Immature natural killer cell (primary cell): ENCODE results near the gene CRTC1. TPM values are rescaled to one million over a fixed set of nuclear protein-coding genes. Genes with fewer than 3 reads are reported as not detected.
A peak's percentile ranks its signal among the peaks of the same experiment; 100 is the strongest.

ENCODE experiments used
- DNase-seq, 3 donors: peaks; one replicate each; pipeline ENCODE4 v3.0.0; 2022; ENCODE audit warnings: mixed read lengths in 1 of 3
- H3K27ac Mint-ChIP-seq, 6 donors: one replicate each; pipeline ENCODE4 v1.8.0; 2020; ENCODE audit warnings: mixed read lengths in 6 of 6, mild to moderate bottlenecking in 5 of 6, inconsistent platforms in 4 of 6, moderate library complexity in 3 of 6
- H3K27me3 Mint-ChIP-seq, 3 donors: one replicate each; pipeline ENCODE4 v1.8.0; 2020 to 2021; ENCODE audit warnings: low read depth in 3 of 3, mild to moderate bottlenecking in 3 of 3, mixed read lengths in 3 of 3, moderate library complexity in 3 of 3, inconsistent platforms in 1 of 3
- H3K36me3 Mint-ChIP-seq, 3 donors: one replicate each; pipeline ENCODE4 v1.8.0; 2020; ENCODE audit warnings: mixed read lengths in 3 of 3, inconsistent platforms in 2 of 3, mild to moderate bottlenecking in 2 of 3
- H3K4me1 Mint-ChIP-seq, 2 donors: one replicate each; pipeline ENCODE4 v1.8.0; 2020; ENCODE audit warnings: inconsistent platforms in 2 of 2, mild to moderate bottlenecking in 2 of 2, mixed read lengths in 2 of 2, moderate library complexity in 1 of 2
- H3K4me3 Mint-ChIP-seq, 5 donors: one replicate each; pipeline ENCODE4 v1.8.0; 2020; ENCODE audit warnings: mild to moderate bottlenecking in 5 of 5, mixed read lengths in 5 of 5, inconsistent platforms in 3 of 5, moderate library complexity in 3 of 5
- H3K9me3 Mint-ChIP-seq, 6 donors: one replicate each; pipeline ENCODE4 v1.8.0; 2020; ENCODE audit warnings: mild to moderate bottlenecking in 6 of 6, mixed read lengths in 6 of 6, inconsistent platforms in 4 of 6, moderate library complexity in 3 of 6
- polyA plus RNA-seq, 3 donors: library from polyadenylated mRNA; unstranded; fragments of 300-500 nt; fragmentation: Illumina TruSeq; gene quantifications; one replicate each; pipeline ENCODE4 v1.2.3, GENCODE V29; 2021

The CRTC1 gene
- polyA plus RNA-seq, 3 donors from 2014 or later = 0.50 to 1.1 (median 0.85) TPM

- peaks cover 36 to 41% of the 10 kb centered on the region in 2 donors for H3K4me1 Mint-ChIP-seq
- H3K27ac Mint-ChIP-seq = no peak overlapping the region
- H3K9me3 Mint-ChIP-seq = no peaks in the 10 kb centered on the region
- H3K36me3 Mint-ChIP-seq = peaks cover 0 to 3% (median 0%) of the 10 kb centered on the region in 3 donors
- peak overlapping the region; percentile 51 to 75 (median 64) for H3K4me3 Mint-ChIP-seq
- H3K27me3 Mint-ChIP-seq = peaks cover 22 to 42% (median 38%) of the 10 kb centered on the region in 3 donors
- no peak for DNase-seq
Observed at GRCh38 chr19:18788529-18789421, 105.3 kb downstream of the CRTC1 start.

DNA sequence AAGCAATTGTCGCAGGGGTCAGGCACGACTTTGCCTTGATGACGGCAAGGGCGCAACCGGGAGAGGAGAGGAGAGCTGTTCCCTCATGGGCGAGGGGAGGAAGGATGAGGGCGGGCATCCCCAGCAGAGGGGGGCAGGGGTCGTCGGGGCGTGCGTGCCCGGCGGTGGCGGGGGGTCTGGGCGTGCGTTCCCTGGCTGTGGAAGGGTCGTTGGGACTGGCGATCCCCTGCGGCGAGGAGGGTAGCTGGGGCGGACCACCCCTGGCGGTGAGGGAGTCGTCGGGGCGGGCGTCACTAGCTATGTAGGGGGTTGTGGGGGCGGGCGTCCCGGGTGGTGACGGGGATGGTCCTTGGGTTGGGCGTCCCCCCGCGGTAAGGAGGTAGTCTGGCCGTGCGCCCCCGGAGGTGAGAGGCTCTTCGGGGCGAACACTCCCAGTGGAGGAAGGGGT, 106.0 kb downstream of the CRTC1 start:
- H3K9me3 Mint-ChIP-seq = no peaks in the 10 kb centered on the region
- H3K4me1 Mint-ChIP-seq = peaks cover 33 to 41% of the 10 kb centered on the region in 2 donors
- peaks cover 23 to 43% (median 38%) of the 10 kb centered on the region in 3 donors for H3K27me3 Mint-ChIP-seq
- H3K27ac Mint-ChIP-seq = no peak overlapping the region
- no peak for DNase-seq
- peak overlapping the region; percentile 51 to 75 (median 64) for H3K4me3 Mint-ChIP-seq
- peaks cover 0 to 3% (median 0%) of the 10 kb centered on the region in 3 donors for H3K36me3 Mint-ChIP-seq

- peaks cover 28 to 39% of the 10 kb centered on the region in 2 donors for H3K4me1 Mint-ChIP-seq
- peak overlapping the region; percentile 61 to 81 (median 73) for H3K4me3 Mint-ChIP-seq
- peaks cover 0 to 3% (median 0%) of the 10 kb centered on the region in 3 donors for H3K36me3 Mint-ChIP-seq
- peaks cover 23 to 40% (median 38%) of the 10 kb centered on the region in 3 donors for H3K27me3 Mint-ChIP-seq
- H3K9me3 Mint-ChIP-seq = no peaks in the 10 kb centered on the region
- DNase-seq = no peak
- H3K27ac Mint-ChIP-seq = peak overlapping the region in 1 of 6 donors; percentile 19
Observed at GRCh38 chr19:18789883-18790565, 106.5 kb downstream of the CRTC1 start.

GRCh38 chr19:18790566-18791314, 107.3 kb downstream of the CRTC1 start, which contains the start of gene COMP:
TSS of gene COMP (minus strand) at chr19:18791305. CDS start at chr19:18791269, 36 bp downstream.
- peak within 1 kb of the TSS in 1 of 6 donors; percentile 19 for H3K27ac Mint-ChIP-seq
- no peaks in the 10 kb centered on the region for H3K9me3 Mint-ChIP-seq

GRCh38 chr19:18791315-18791678, 107.8 kb downstream of the CRTC1 start:
- Mint-ChIP-seq H3K4me3 (peak overlapping the region in 2 of 5 donors; percentile 35 to 58), H3K36me3 (peaks cover 0 to 3% (median 0%) of the 10 kb centered on the region in 3 donors), H3K27ac (no peak overlapping the region), H3K9me3 (no peaks in the 10 kb centered on the region), H3K4me1 (peaks cover 18 to 29% of the 10 kb centered on the region in 2 donors), H3K27me3 (peaks cover 18 to 38% (median 35%) of the 10 kb centered on the region in 3 donors)
- no peak for DNase-seq

More at GRCh38 chr19:18790566-18791314, 107.3 kb downstream of the CRTC1 start, which contains the start of gene COMP:
- H3K4me1 Mint-ChIP-seq = peaks cover 23 to 34% of the 10 kb centered on the region in 2 donors
- peak within 1 kb of the TSS; percentile 61 to 81 (median 71) for H3K4me3 Mint-ChIP-seq
- DNase-seq = no peak
- peaks cover 21 to 39% (median 38%) of the 10 kb centered on the region in 3 donors for H3K27me3 Mint-ChIP-seq
- H3K36me3 Mint-ChIP-seq = peaks cover 0 to 3% (median 0%) of the 10 kb centered on the region in 3 donors

DNA sequence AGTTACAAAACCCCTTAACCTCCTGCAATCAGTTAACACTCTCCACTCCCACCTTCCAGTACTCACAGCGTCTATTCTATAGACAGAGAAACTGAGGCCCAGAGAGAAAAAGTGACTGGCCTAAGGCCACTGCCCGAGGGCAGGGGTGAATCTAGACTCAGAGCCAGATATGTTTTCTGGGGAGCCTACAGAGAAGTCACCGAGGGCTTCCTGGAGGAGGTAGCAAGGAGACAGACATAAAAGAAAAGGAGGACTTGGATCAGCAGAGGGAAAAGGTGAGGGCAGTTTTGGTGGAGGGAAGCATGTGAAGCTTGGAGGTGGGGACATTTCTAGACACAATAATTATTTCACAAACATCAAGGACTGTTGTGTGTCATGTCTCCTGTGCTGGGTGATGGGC, 109.2 kb downstream of the CRTC1 start:
- Mint-ChIP-seq H3K27ac (no peak overlapping the region), H3K4me3 (no peak overlapping the region), H3K4me1 (peaks cover 11 to 18% of the 10 kb centered on the region in 2 donors), H3K36me3 (peaks cover 0 to 3% (median 0%) of the 10 kb centered on the region in 3 donors), H3K27me3 (peaks cover 9 to 39% (median 28%) of the 10 kb centered on the region in 3 donors), H3K9me3 (no peaks in the 10 kb centered on the region)
- no peak for DNase-seq

DNA sequence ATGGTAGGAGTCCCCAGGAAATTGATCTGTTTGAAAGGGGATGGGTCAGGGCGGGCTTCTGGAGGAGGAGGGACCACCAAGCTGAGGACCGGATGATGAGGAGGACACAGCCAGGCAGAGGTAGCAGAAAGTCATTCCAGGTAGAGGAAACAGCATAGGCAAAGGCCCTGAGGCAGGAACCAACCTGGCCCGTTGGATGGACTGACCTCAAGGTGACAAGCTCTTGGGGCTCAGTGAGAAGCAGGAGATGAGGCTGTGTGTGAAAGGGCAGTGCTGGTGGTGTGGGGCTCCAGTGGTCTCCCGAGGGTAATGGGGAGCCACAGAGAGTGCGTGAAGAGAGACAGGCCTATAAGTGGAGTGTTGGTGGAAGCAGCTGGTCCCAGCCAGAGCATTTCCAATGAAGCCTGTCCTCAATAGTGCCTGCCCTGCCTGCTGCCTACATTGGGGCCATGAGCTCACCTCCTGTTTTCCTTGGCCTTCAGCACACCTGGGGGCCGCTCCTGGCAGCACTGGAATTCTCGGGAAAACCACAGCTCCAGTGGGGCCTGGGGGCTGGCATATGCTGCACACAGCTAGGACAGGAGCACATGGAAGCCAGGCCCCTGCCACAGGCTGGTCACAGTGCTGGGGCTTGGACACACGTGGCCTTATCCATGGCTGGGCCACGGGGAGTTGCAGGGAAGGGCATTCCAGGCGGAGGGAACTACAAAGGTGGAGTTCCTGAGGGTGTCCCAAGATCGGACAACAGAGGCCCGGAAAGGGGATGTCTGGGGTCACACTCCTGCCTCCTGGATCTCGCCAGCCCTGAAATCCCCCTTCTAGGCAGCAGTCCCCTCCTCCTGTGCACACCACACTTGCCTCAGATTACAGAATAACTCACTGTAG, 109.9 kb downstream of the CRTC1 start:
- Mint-ChIP-seq H3K4me3 (no peak overlapping the region), H3K36me3 (peaks cover 0 to 3% (median 0%) of the 10 kb centered on the region in 3 donors), H3K9me3 (no peaks in the 10 kb centered on the region), H3K27ac (no peak overlapping the region), H3K4me1 (peaks cover 7 to 13% of the 10 kb centered on the region in 2 donors), H3K27me3 (peaks cover 12 to 38% (median 24%) of the 10 kb centered on the region in 3 donors)
- DNase-seq = no peak

DNA sequence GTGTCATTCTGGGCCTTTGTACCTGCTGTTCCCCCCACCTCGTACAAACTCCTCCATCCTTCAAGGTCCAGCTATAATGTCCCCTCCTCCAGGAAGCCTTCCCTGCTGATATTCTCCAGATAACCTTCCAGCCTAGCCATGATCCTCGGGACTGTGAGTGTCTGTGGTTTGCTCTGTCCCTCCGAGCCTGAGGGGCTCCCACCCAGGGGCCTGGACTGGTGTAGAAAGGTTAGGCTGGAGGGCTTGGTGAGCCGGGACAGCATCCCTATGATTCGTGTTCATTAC, 110.5 kb downstream of the CRTC1 start:
- H3K27me3 Mint-ChIP-seq = peaks cover 12 to 38% (median 24%) of the 10 kb centered on the region in 3 donors
- no peak overlapping the region for H3K27ac Mint-ChIP-seq
- peaks cover 7 to 11% of the 10 kb centered on the region in 2 donors for H3K4me1 Mint-ChIP-seq
- H3K9me3 Mint-ChIP-seq = no peaks in the 10 kb centered on the region
- H3K4me3 Mint-ChIP-seq = no peak overlapping the region
- DNase-seq = no peak
- peaks cover 0 to 3% (median 0%) of the 10 kb centered on the region in 3 donors for H3K36me3 Mint-ChIP-seq

DNA sequence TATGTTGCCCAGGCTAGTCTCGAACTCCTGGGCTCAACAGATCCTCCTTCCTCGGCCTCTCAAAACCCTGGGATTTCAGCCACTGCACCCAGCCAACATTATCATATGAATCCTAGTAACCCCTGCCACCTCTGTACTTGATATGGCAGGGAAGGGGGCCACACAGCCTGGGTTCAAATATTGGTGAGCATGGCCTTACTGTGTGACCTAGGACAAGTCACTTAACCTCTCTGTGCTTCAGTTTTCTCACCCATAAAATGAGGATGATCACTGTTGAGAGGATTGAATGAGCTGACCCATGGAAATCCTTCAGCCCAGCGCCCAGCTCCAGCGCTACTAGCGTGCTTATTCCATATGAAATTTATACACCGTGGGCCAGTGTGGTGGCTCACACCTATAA, 111.2 kb downstream of the CRTC1 start:
- peaks cover 7 to 9% of the 10 kb centered on the region in 2 donors for H3K4me1 Mint-ChIP-seq
- H3K9me3 Mint-ChIP-seq = no peaks in the 10 kb centered on the region
- peaks cover 0 to 3% (median 0%) of the 10 kb centered on the region in 3 donors for H3K36me3 Mint-ChIP-seq

GRCh38 chr19:18795540-18795939, 112.1 kb downstream of the CRTC1 start:
- Mint-ChIP-seq H3K36me3 (no peaks in the 10 kb centered on the region), H3K4me1 (peaks cover under 1 to 3% of the 10 kb centered on the region in 2 donors), H3K9me3 (no peaks in the 10 kb centered on the region), H3K27ac (no peak overlapping the region), H3K4me3 (no peak overlapping the region), H3K27me3 (peaks cover 8 to 35% (median 13%) of the 10 kb centered on the region in 3 donors)
- DNase-seq = no peak

More for the DNA sequence above, 111.2 kb downstream of the CRTC1 start:
- H3K4me3 Mint-ChIP-seq = no peak overlapping the region
- no peak for DNase-seq
- no peak overlapping the region for H3K27ac Mint-ChIP-seq
- peaks cover 12 to 38% (median 20%) of the 10 kb centered on the region in 3 donors for H3K27me3 Mint-ChIP-seq

GRCh38 chr19:18796239-18796638, 112.8 kb downstream of the CRTC1 start:
- H3K9me3 Mint-ChIP-seq = no peaks in the 10 kb centered on the region
- DNase-seq = no peak
- H3K36me3 Mint-ChIP-seq = no peaks in the 10 kb centered on the region
- H3K27ac Mint-ChIP-seq = no peak overlapping the region
- peaks cover 0 to 2% of the 10 kb centered on the region in 2 donors for H3K4me1 Mint-ChIP-seq
- H3K4me3 Mint-ChIP-seq = no peak overlapping the region
- H3K27me3 Mint-ChIP-seq = peaks cover 8 to 35% (median 11%) of the 10 kb centered on the region in 3 donors
